Fibroblast of lung (primary cell): Measurements from ENCODE around the gene ACSM2B. TPM values are rescaled to one million over a fixed set of nuclear protein-coding genes. Genes with fewer than 3 reads are reported as not detected.

Source experiments
- DNase-seq, 2 donors: peaks; one replicate each; pipeline versions ENCODE4 v3.0.0 to v3.0.0-alpha.2; 2010; ENCODE audit warnings: low read depth in 2 of 2
- H2AFZ ChIP-seq: 2 replicates; pipeline ENCODE4 v1.5.1; 2012; ENCODE audit warnings: low read length, control low read depth, inconsistent platforms
- H3K27ac ChIP-seq: 2 replicates; pipeline ENCODE4 v1.5.1; 2011; ENCODE audit warnings: low read length, control low read depth; ENCODE audit not compliant: insufficient read depth
- H3K27me3 ChIP-seq: 2 replicates; pipeline ENCODE4 v1.5.1; 2011; ENCODE audit warnings: mild to moderate bottlenecking, low read length; ENCODE audit not compliant: control insufficient read depth, insufficient read depth
- H3K36me3 ChIP-seq: 2 replicates; pipeline ENCODE4 v1.5.1; 2011; ENCODE audit warnings: low read length; ENCODE audit not compliant: control insufficient read depth, insufficient read depth
- H3K4me1 ChIP-seq: 2 replicates; pipeline ENCODE4 v1.5.1; 2011; ENCODE audit warnings: low read length; ENCODE audit not compliant: control insufficient read depth, insufficient read depth; ENCODE audit errors: extremely low read depth
- H3K4me2 ChIP-seq: 2 replicates; pipeline ENCODE4 v1.5.1; 2011; ENCODE audit warnings: low read length, control low read depth; ENCODE audit not compliant: insufficient read depth; ENCODE audit errors: extremely low read depth
- H3K4me3 ChIP-seq, 4 experiments: fragments of 200-600 bp in 1 of 4; sonication (generic) in 1 of 4; replicated peaks in 1 of 4; 2 replicates each; pipeline ENCODE4 v1.5.1; 2011 to 2016; ENCODE audit warnings: low read length in 4 of 4, low read depth in 3 of 4, mild to moderate bottlenecking in 3 of 4, control low read depth in 2 of 4, inconsistent platforms in 1 of 4, mixed read lengths in 1 of 4; ENCODE audit not compliant: insufficient read depth in 1 of 4; ENCODE audit errors: control extremely low read depth in 1 of 4
- H3K79me2 ChIP-seq: 2 replicates; pipeline ENCODE4 v1.5.1; 2012; ENCODE audit warnings: mild to moderate bottlenecking, low read length, inconsistent platforms; ENCODE audit not compliant: control insufficient read depth, insufficient read depth
- H3K9ac ChIP-seq: 2 replicates; pipeline ENCODE4 v1.5.1; 2011; ENCODE audit warnings: mild to moderate bottlenecking, low read length, control low read depth; ENCODE audit not compliant: insufficient read depth
- H3K9me3 ChIP-seq: 2 replicates; pipeline ENCODE4 v1.5.1; 2012; ENCODE audit warnings: low read depth, low read length; ENCODE audit not compliant: control insufficient read depth, insufficient read depth
- H4K20me1 ChIP-seq: 2 replicates; pipeline ENCODE4 v1.5.1; 2011; ENCODE audit warnings: low read length; ENCODE audit not compliant: control insufficient read depth, insufficient read depth; ENCODE audit errors: extremely low read depth
- CTCF ChIP-seq, 2 donors: IDR thresholded peaks in 1 of 2; conservative IDR thresholded peaks in 1 of 2; 1 replicate in 1 of 2; 2 replicates in 1 of 2; pipeline ENCODE4 v1.5.1; 2011 to 2012; ENCODE audit warnings: low read length in 2 of 2, control low read depth in 1 of 2, inconsistent platforms in 1 of 2, low read depth in 1 of 2, mild to moderate bottlenecking in 1 of 2
- EZH2 ChIP-seq: IDR thresholded peaks from 2 replicates; pipeline ENCODE4 v1.5.1; 2012; ENCODE audit warnings: low read length, control low read depth, mild to moderate bottlenecking; ENCODE audit errors: missing control alignments
- polyA plus RNA-seq, 2 donors: library from polyadenylated mRNA; depleted of rRNA in 1 of 2; stranded (reverse) in 1 of 2; unstranded in 1 of 2; fragments of >200 nt; gene quantifications; 2 replicates each; pipeline ENCODE4 v1.2.1, GENCODE V29; 2011 to 2012; ENCODE audit warnings: missing spikeins in 1 of 2
- total RNA-seq: library from RNA; depleted of rRNA; stranded (reverse); fragments of >200 nt; gene quantifications from 2 replicates; pipeline ENCODE4 v1.2.1, GENCODE V29; 2014

Gene ACSM2B
- total and polyA plus RNA-seq, 2 donors (not counting 1 experiment from before 2014, with no cell fraction given) = not detected

- Histone ChIP-seq H3K4me1 (no peaks in the 10 kb centered on the region), H3K27me3 (no peaks in the 10 kb centered on the region), H3K27ac (no peak overlapping the region), H3K4me2 (no peak overlapping the region), H3K36me3 (no peaks in the 10 kb centered on the region), H3K4me3 (no peak overlapping the region), H4K20me1 (no peaks in the 10 kb centered on the region), H3K9me3 (no peaks in the 10 kb centered on the region), H2AFZ (no peak overlapping the region), H3K79me2 (no peaks in the 10 kb centered on the region), H3K9ac (no peak overlapping the region)
- TF ChIP-seq EZH2 (no peak), CTCF (conservative IDR thresholded peaks at IDR 0.05 in 1 of 2, IDR thresholded peaks at IDR 0.05 in 1 of 2; ENCODE audit: low read depth in 1 of 2, low read length in 2 of 2) (no peak)
- no peak for DNase-seq
Measured at GRCh38 chr16:20515688-20516090, 60.5 kb downstream of the ACSM2B start.

- TF ChIP-seq EZH2 (no peak), CTCF (conservative IDR thresholded peaks at IDR 0.05 in 1 of 2, IDR thresholded peaks at IDR 0.05 in 1 of 2; ENCODE audit: low read depth in 1 of 2, low read length in 2 of 2) (no peak)
- H3K4me3 ChIP-seq = no peak overlapping the region
- no peaks in the 10 kb centered on the region for H4K20me1 ChIP-seq
- no peaks in the 10 kb centered on the region for H3K79me2 ChIP-seq
- H3K4me2 ChIP-seq = no peak overlapping the region
- H3K9me3 ChIP-seq = no peaks in the 10 kb centered on the region
- no peak for DNase-seq
- no peak overlapping the region for H3K9ac ChIP-seq
- H3K27ac ChIP-seq = no peak overlapping the region
- H3K4me1 ChIP-seq = no peaks in the 10 kb centered on the region
- no peaks in the 10 kb centered on the region for H3K36me3 ChIP-seq
- no peak overlapping the region for H2AFZ ChIP-seq
- H3K27me3 ChIP-seq = no peaks in the 10 kb centered on the region
Measured at GRCh38 chr16:20510323-20510722, 65.8 kb downstream of the ACSM2B start.

- Histone ChIP-seq H3K4me2 (no peak overlapping the region), H3K4me3 (no peak overlapping the region), H3K4me1 (no peaks in the 10 kb centered on the region), H4K20me1 (no peaks in the 10 kb centered on the region), H3K79me2 (no peaks in the 10 kb centered on the region), H3K27ac (no peak overlapping the region), H3K9me3 (no peaks in the 10 kb centered on the region), H2AFZ (no peak overlapping the region), H3K27me3 (no peaks in the 10 kb centered on the region), H3K36me3 (no peaks in the 10 kb centered on the region), H3K9ac (no peak overlapping the region)
- no peak for TF ChIP-seq CTCF (conservative IDR thresholded peaks at IDR 0.05 in 1 of 2, IDR thresholded peaks at IDR 0.05 in 1 of 2; ENCODE audit: low read depth in 1 of 2, low read length in 2 of 2)
- TF ChIP-seq EZH2 = no peak
- no peak for DNase-seq
Measured at GRCh38 chr16:20507280-20507679, 68.9 kb downstream of the ACSM2B start.
